HepG2 (cell line): ENCODE data around the gene CDK6. TPM values are rescaled to one million over a fixed set of nuclear protein-coding genes. Genes with fewer than 3 reads are reported as not detected.

Experiments used
- ATAC-seq: fragments of 200-7000 bp; cut with Tn5 transposase; 3 replicates; pipeline ENCODE4 v1.9.1; 2020; ENCODE audit warnings: mild to moderate bottlenecking, moderate library complexity
- BruUV-seq: library from RNA; stranded (reverse); fragments of 400-500 nt; replicated peaks from 2 replicates; lab custom pipeline; 2021; lab: Mats Ljungman, UMichigan
- CTCF ChIA-PET: fragments of 300-600 bp; formaldehyde crosslinking; extraction: SDS; loops from one replicate; lab custom pipeline; 2021; ENCODE audit warnings: low total read pairs, inconsistent platforms, low intra/inter-chr PET ratio; lab: Yijun Ruan, JAX
- POLR2A ChIA-PET: fragments of 350-600 bp; sonication (Branson Sonifier 250); formaldehyde crosslinking; loops from one replicate; lab custom pipeline; 2020; ENCODE audit warnings: antibody characterized with exemption, inconsistent platforms; lab: Yijun Ruan, JAX
- DNase-seq: peaks from one replicate; pipeline ENCODE4 v3.0.0-alpha.2; 2015; ENCODE audit warnings: low spot score
- FAIRE-seq: peaks from 3 replicates; lab custom pipeline; 2011; peaks lifted over from hg19 to GRCh38; lab: Jason Lieb, UNC
- H2AFZ ChIP-seq: one replicate; pipeline ENCODE4 v1.6.1; 2011; ENCODE audit warnings: low read length, inconsistent platforms
- H3K27ac ChIP-seq: fragments of 300-600 bp; 3 replicates; pipeline ENCODE4 v1.8.0; 2011; ENCODE audit warnings: mixed run types, mild to moderate bottlenecking, mixed read lengths, low read length, inconsistent platforms; ENCODE audit not compliant: insufficient read depth; ENCODE audit errors: extremely low read length
- H3K27me3 ChIP-seq, 2 experiments: fragments of 200-600 bp in 1 of 2; 2 replicates in 1 of 2; 3 replicates in 1 of 2; pipeline versions ENCODE4 v1.6.0 to v1.8.0; 2011; ENCODE audit warnings: low read length in 2 of 2, mild to moderate bottlenecking in 2 of 2, moderate library complexity in 2 of 2, inconsistent platforms in 1 of 2; ENCODE audit not compliant: insufficient read depth in 2 of 2, control insufficient read depth in 1 of 2
- H3K36me3 ChIP-seq, 2 experiments: fragments of 200-600 bp in 1 of 2; replicated peaks in 1 of 2; 2 replicates in 1 of 2; 3 replicates in 1 of 2; pipeline versions ENCODE4 v1.5.1 to v1.8.0; 2011; ENCODE audit warnings: low read length in 2 of 2, inconsistent platforms in 1 of 2; ENCODE audit not compliant: insufficient read depth in 2 of 2, control insufficient read depth in 1 of 2
- H3K4me1 ChIP-seq: 2 replicates; pipeline ENCODE4 v1.5.1; 2012; ENCODE audit warnings: low read length, inconsistent platforms; ENCODE audit not compliant: insufficient read depth
- H3K4me2 ChIP-seq: 2 replicates; pipeline ENCODE4 v1.6.0; 2011; ENCODE audit warnings: low read depth, low read length, inconsistent platforms
- H3K4me3 ChIP-seq, 3 experiments: fragments of 200-600 bp in 1 of 3; sonication (generic), shearing (Covaris generic) in 1 of 3; replicated peaks in 1 of 3; 2 replicates each; pipeline ENCODE4 v1.5.1; 2011 to 2016; ENCODE audit warnings: low read length in 3 of 3, inconsistent platforms in 2 of 3, low read depth in 2 of 3, mild to moderate bottlenecking in 2 of 3, control low read depth in 1 of 3, mixed read lengths in 1 of 3; ENCODE audit not compliant: insufficient read depth in 1 of 3
- H3K79me2 ChIP-seq: one replicate; pipeline ENCODE4 v1.6.1; 2011; ENCODE audit warnings: low read length, inconsistent platforms; ENCODE audit not compliant: insufficient read depth
- H3K9ac ChIP-seq: 2 replicates; pipeline ENCODE4 v1.6.0; 2011; ENCODE audit warnings: mild to moderate bottlenecking, low read depth, low read length, inconsistent platforms; ENCODE audit not compliant: insufficient read depth
- H3K9me3 ChIP-seq: 2 replicates; pipeline ENCODE4 v1.5.1; 2012; ENCODE audit warnings: mild to moderate bottlenecking, low read length
- H4K20me1 ChIP-seq: 2 replicates; pipeline ENCODE4 v1.6.0; 2011; ENCODE audit warnings: inconsistent platforms, mild to moderate bottlenecking, low read length, moderate library complexity; ENCODE audit not compliant: insufficient read depth
- AGO1 ChIP-seq: fragments of 200-400 bp; formaldehyde crosslinking; IDR thresholded peaks from 2 replicates; pipeline ENCODE4 v1.6.1; 2017; ENCODE audit warnings: mild to moderate bottlenecking, low read depth, low read length, moderate library complexity; ENCODE audit not compliant: poor library complexity, severe bottlenecking
- AGO2 ChIP-seq: fragments of 200-400 bp; formaldehyde crosslinking; optimal IDR thresholded peaks from 2 replicates; pipeline ENCODE3; 2017; ENCODE audit warnings: mild to moderate bottlenecking, low read depth, low read length, moderate library complexity
- BRD4 ChIP-seq: sonication (generic); formaldehyde crosslinking; IDR thresholded peaks from 2 replicates; pipeline ENCODE4 v1.4.0; 2020; ENCODE audit warnings: missing genetic modification reagents
- CREB1 ChIP-seq, 2 experiments: fragments of 450-650 bp in 1 of 2; IDR thresholded peaks; 2 replicates each; pipeline ENCODE4 v1.6.1; 2016 to 2017; ENCODE audit warnings: control low read depth in 1 of 2, mild to moderate bottlenecking in 1 of 2, missing compliant biosample characterization in 1 of 2, missing genetic modification characterization in 1 of 2
- ERF ChIP-seq: IDR thresholded peaks from 2 replicates; pipeline ENCODE4 v1.6.1; 2018; ENCODE audit warnings: missing biosample characterization, missing genetic modification reagents
- HOXA3 ChIP-seq: sonication (generic); formaldehyde crosslinking; IDR thresholded peaks from 2 replicates; pipeline ENCODE4 v1.5.0; 2020; ENCODE audit warnings: missing genetic modification reagents
- KDM2A ChIP-seq: sonication (generic); formaldehyde crosslinking; IDR thresholded peaks from 2 replicates; pipeline ENCODE4 v1.4.0; 2020; ENCODE audit warnings: low read depth, missing genetic modification reagents, borderline replicate concordance
- LCORL ChIP-seq, 2 experiments: fragments of 450-650 bp in 1 of 2; sonication (generic) in 1 of 2; formaldehyde crosslinking in 1 of 2; IDR thresholded peaks; 2 replicates each; pipeline versions ENCODE4 v1.5.0 to v1.6.1; 2017 to 2020; ENCODE audit warnings: antibody characterized with exemption in 1 of 2, missing genetic modification reagents in 1 of 2
- MAF1 ChIP-seq: sonication (generic); formaldehyde crosslinking; IDR thresholded peaks from 2 replicates; pipeline ENCODE4 v1.5.0; 2020; ENCODE audit warnings: missing genetic modification reagents, borderline replicate concordance
- MEIS2 ChIP-seq: sonication (generic); formaldehyde crosslinking; IDR thresholded peaks from 2 replicates; pipeline ENCODE4 v1.9.0; 2021; ENCODE audit warnings: mild to moderate bottlenecking, missing genetic modification reagents
- PAXIP1 ChIP-seq: sonication (generic); formaldehyde crosslinking; conservative IDR thresholded peaks from 2 replicates; pipeline ENCODE4 v1.4.0; 2020; ENCODE audit warnings: mild to moderate bottlenecking, missing genetic modification reagents, moderate library complexity
- ZNF30 ChIP-seq: sonication (generic); formaldehyde crosslinking; IDR thresholded peaks from 2 replicates; pipeline ENCODE4 v1.5.0; 2020; ENCODE audit warnings: mild to moderate bottlenecking, missing genetic modification reagents
- ZNF569 ChIP-seq: sonication (generic); formaldehyde crosslinking; IDR thresholded peaks from 2 replicates; pipeline ENCODE4 v1.5.0; 2020; ENCODE audit warnings: mild to moderate bottlenecking, missing genetic modification reagents, moderate library complexity, borderline replicate concordance
- ZNF598 ChIP-seq: sonication (generic); formaldehyde crosslinking; IDR thresholded peaks from 2 replicates; pipeline ENCODE4 v1.5.1; 2020; ENCODE audit warnings: mild to moderate bottlenecking, missing genetic modification reagents, borderline replicate concordance
- WGBS: methylation state at CpG from one replicate; pipeline ENCODE4 v1.1.6; 2017; ENCODE audit warnings: low lambda C conversion rate; 5-methylcytosine and 5-hydroxymethylcytosine counted together
- in situ Hi-C: cut with HindIII; loops from 2 replicates; pipeline ENCODE4 v1.10.0; 2017; ENCODE audit warnings: low pct_unique_long_range_greater_than_20kb; ENCODE audit not compliant: extremely low pct_ligation_motif_present
- intact Hi-C: fragments of 100-400 bp; cut with micrococcal nuclease; formaldehyde crosslinking; loops from one replicate; pipeline ENCODE4 v1.10.0; 2022; ENCODE audit not compliant: unreplicated experiment
- polyA plus RNA-seq, 8 experiments: library from polyadenylated mRNA; depleted of rRNA in 3 of 8; stranded (reverse) in 7 of 8; unstranded in 1 of 8; fragments of >200 nt; fragmentation: Illumina TruSeq in 4 of 8; extraction: Trizol in 4 of 8; gene quantifications; 2 replicates each; pipeline versions ENCODE4 v1.2.1 to v1.2.3, GENCODE V29; 2011 to 2016; ENCODE audit warnings: low read depth in 4 of 8, missing spikeins in 1 of 8, mixed read lengths in 1 of 8; ENCODE audit not compliant: insufficient read depth in 1 of 8
- total RNA-seq, 5 experiments: library from RNA; depleted of rRNA; stranded (reverse); fragments of >200 nt; fragmentation: Illumina TruSeq; extraction: Trizol; gene quantifications; 2 replicates each; pipeline ENCODE4 v1.2.3, GENCODE V29; 2016; ENCODE audit warnings: low read depth in 1 of 5
- TF ChIP-seq, protein P1 (sequence below): sonication (generic); formaldehyde crosslinking; IDR thresholded peaks from 2 replicates; pipeline ENCODE4 v1.4.0; 2020; ENCODE audit warnings: missing genetic modification reagents

CDK6 gene
- total and polyA plus RNA-seq, 2 of the 13 experiments (the other 11 are each of a cell fraction or from before 2014, with no cell fraction given): 34.6 to 90.8 TPM

GRCh38 chr7:92833766-92834506 lies 2.4 kb downstream of the CDK6 start:
- under 1% methylated on average over 29 of the region's 54 CpGs for WGBS
- Histone ChIP-seq H2AFZ (no peak overlapping the region), H3K27ac (peak overlapping the region; percentile 94), H3K36me3 (peaks cover 0 to 6% of the 10 kb centered on the region in 2 experiments; a peak in 3 of 5 replicates), H3K9me3 (no peaks in the 10 kb centered on the region), H3K4me2 (peak overlapping the region; percentile 98), H3K4me3 (peak overlapping the region; percentile 93 to 99 (median 94)), H4K20me1 (peaks cover 22% of the 10 kb centered on the region), H3K4me1 (peaks cover 40% of the 10 kb centered on the region), H3K27me3 (no peaks in the 10 kb centered on the region; a peak in 1 of 5 replicates), H3K9ac (peak overlapping the region; percentile 95), H3K79me2 (peaks cover 75% of the 10 kb centered on the region)
- intact Hi-C loops: loop anchor here (1.0 to 5.0 kb wide), 3 partner anchors 46 to 82 kb away; no protein-coding TSS in a partner anchor
- BruUV-seq: no TSS peak
- peak; percentile 74 for ATAC-seq
- ChIA-PET POLR2A (interaction anchor here (0.5 to 4.0 kb wide), 5 partner anchors 136 to 175 kb away, joined by 3 to 66 read pairs (median 4); no protein-coding TSS in a partner anchor), CTCF (interaction anchor here (1.5 to 2.9 kb wide), 3 partner anchors 140 to 213 kb away, joined by 4 to 12 read pairs (median 9); no protein-coding TSS in a partner anchor)
- in situ Hi-C loops: loop anchor here (5.0 to 10.0 kb wide), 3 partner anchors 152 to 221 kb away; no protein-coding TSS in a partner anchor
- peak; percentile 73 for DNase-seq
- FAIRE-seq: no peak
- TF ChIP-seq ZNF30 (no peak), LCORL (IDR thresholded peaks at IDR 0.05) (no peak), LCORL (CRISPR knock-in tag; IDR thresholded peaks at IDR 0.05) (peak; percentile 85), AGO1 (peak; percentile 85), AGO2 (peak; percentile 18), PAXIP1 (peak; percentile 65; the same call in 1 of the 2 replicates), BRD4 (peak; percentile 67; the same call in 1 of the 2 replicates), HOXA3 (CRISPR knock-in tag) (peak; percentile 70), MAF1 (CRISPR knock-in tag) (0 out of 2 replicates have a peak, but pooled peaks have one; percentile 66), MEIS2 (CRISPR knock-in tag) (peak; percentile 98), CREB1 (IDR thresholded peaks at IDR 0.05) (0 out of 2 replicates have a peak, but pooled peaks have one; percentile 1), CREB1 (CRISPR knock-in tag; IDR thresholded peaks at IDR 0.05) (no peak; the same call in 1 of the 2 replicates), ZNF569 (no peak), ERF (CRISPR knock-in tag) (peak; percentile 53; the same call in 1 of the 2 replicates), KDM2A (CRISPR knock-in tag) (peak; percentile 92), ZNF598 (CRISPR knock-in tag) (no peak)
- TF ChIP-seq, protein P1, sequence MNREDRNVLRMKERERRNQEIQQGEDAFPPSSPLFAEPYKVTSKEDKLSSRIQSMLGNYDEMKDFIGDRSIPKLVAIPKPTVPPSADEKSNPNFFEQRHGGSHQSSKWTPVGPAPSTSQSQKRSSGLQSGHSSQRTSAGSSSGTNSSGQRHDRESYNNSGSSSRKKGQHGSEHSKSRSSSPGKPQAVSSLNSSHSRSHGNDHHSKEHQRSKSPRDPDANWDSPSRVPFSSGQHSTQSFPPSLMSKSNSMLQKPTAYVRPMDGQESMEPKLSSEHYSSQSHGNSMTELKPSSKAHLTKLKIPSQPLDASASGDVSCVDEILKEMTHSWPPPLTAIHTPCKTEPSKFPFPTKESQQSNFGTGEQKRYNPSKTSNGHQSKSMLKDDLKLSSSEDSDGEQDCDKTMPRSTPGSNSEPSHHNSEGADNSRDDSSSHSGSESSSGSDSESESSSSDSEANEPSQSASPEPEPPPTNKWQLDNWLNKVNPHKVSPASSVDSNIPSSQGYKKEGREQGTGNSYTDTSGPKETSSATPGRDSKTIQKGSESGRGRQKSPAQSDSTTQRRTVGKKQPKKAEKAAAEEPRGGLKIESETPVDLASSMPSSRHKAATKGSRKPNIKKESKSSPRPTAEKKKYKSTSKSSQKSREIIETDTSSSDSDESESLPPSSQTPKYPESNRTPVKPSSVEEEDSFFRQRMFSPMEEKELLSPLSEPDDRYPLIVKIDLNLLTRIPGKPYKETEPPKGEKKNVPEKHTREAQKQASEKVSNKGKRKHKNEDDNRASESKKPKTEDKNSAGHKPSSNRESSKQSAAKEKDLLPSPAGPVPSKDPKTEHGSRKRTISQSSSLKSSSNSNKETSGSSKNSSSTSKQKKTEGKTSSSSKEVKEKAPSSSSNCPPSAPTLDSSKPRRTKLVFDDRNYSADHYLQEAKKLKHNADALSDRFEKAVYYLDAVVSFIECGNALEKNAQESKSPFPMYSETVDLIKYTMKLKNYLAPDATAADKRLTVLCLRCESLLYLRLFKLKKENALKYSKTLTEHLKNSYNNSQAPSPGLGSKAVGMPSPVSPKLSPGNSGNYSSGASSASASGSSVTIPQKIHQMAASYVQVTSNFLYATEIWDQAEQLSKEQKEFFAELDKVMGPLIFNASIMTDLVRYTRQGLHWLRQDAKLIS (CRISPR knock-in tag): peak; percentile 84
